ENCODE measurements around the gene RPA3. TPM values are rescaled to one million over a fixed set of nuclear protein-coding genes. Genes with fewer than 3 reads are reported as not detected.

Gene RPA3
- total and polyA plus RNA-seq, 2 of the 13 experiments (the other 11 are each of a cell fraction or from before 2014, with no cell fraction given), result 38.3 to 154 TPM

DNA sequence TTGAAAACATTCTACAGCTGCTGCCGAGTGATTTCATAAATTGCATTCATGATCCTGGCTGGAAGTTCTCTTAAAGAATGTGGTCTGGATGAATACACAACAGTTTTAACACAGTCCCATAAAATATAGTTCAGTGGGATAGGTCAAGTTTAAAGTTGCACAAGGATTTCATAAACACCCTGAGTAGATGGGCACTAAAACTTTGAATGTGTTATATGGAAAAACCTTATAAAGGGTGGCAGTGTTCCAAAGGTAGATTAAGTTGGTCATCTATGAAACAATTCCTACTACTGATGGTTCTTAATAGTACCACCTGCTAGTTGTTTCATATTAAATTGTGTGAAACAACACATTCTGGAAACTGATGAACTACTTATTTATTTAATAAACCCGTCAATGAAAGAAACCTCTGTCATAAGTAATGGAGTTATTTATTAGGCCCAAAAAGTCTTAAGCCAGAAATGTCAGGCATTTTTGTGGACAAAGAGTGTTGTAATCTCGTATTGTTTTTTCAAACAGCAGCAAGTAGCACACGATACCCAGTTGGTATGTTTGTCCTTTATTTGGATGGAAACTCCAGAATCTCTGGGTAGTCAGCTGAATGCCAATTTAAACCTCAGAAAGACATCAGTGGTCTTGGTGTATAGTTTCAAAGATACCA, 14.3 kb upstream of the RPA3 start:
- peak; percentile 70 for DNase-seq (ENCODE audit: low spot score)
- H3K36me3 ChIP-seq (replicated peaks in 1 of 2; ENCODE audit: control insufficient read depth in 1 of 2, insufficient read depth in 2 of 2, low read length in 2 of 2), result no peaks in the 10 kb centered on the region
- 50% methylated on average over 4 of the region's 4 CpGs for WGBS (ENCODE audit: low lambda C conversion rate)
- no peaks in the 10 kb centered on the region for H3K27me3 ChIP-seq (ENCODE audit: control insufficient read depth in 1 of 2, insufficient read depth in 2 of 2, low read length in 2 of 2)
- no peak overlapping the region for H3K4me2 ChIP-seq (ENCODE audit: low read depth, low read length)
- H4K20me1 ChIP-seq (ENCODE audit: insufficient read depth, low read length), result no peaks in the 10 kb centered on the region
- no peak; the same call in 2 of the 3 replicates for ATAC-seq
- intact Hi-C loops (cut with micrococcal nuclease; ENCODE audit: unreplicated experiment), result no loop called here
- BruUV-seq (replicated peaks), result no TSS peak
- no peaks in the 10 kb centered on the region for H3K79me2 ChIP-seq (ENCODE audit: insufficient read depth, low read length)
- H3K4me3 ChIP-seq (replicated peaks in 1 of 3; ENCODE audit: insufficient read depth in 1 of 3, low read depth in 2 of 3, low read length in 3 of 3), result no peak overlapping the region
- H3K4me1 ChIP-seq (ENCODE audit: insufficient read depth, low read length), result peaks cover 60% of the 10 kb centered on the region
- CTCF ChIA-PET (ENCODE audit: low intra/inter-chr PET ratio, low total read pairs), result no interaction called here
- H3K9me3 ChIP-seq (ENCODE audit: low read length), result no peaks in the 10 kb centered on the region
- FAIRE-seq, result peak; percentile 83
- in situ Hi-C loops (cut with HindIII; ENCODE audit: extremely low pct_ligation_motif_present, low pct_unique_long_range_greater_than_20kb), result no loop called here
- no peak overlapping the region for H3K9ac ChIP-seq (ENCODE audit: insufficient read depth, low read depth, low read length)
- peak overlapping the region; percentile 59 for H3K27ac ChIP-seq (ENCODE audit: extremely low read length, insufficient read depth, low read length)
- POLR2A ChIA-PET, result interaction anchor here (0.9 kb wide), 1 partner anchor 36 kb away, joined by 3 read pairs; no protein-coding TSS in a partner anchor
- H2AFZ ChIP-seq (ENCODE audit: low read length), result no peak overlapping the region
- TF ChIP-seq SMYD3 (CRISPR knock-in tag; IDR thresholded peaks at IDR 0.05) (0 out of 2 replicates have a peak, but pooled peaks have one; percentile 24), EP300 (IDR thresholded peaks at IDR 0.05; ENCODE audit: low read depth in 2 of 2, low read length in 2 of 2) (peak in 1 of 2 experiments; percentile 45; a peak in 1 of 4 replicates), EP300 (CRISPR knock-in tag; IDR thresholded peaks at IDR 0.05; ENCODE audit: borderline replicate concordance) (no peak), ZNF557 (CRISPR knock-in tag; IDR thresholded peaks at IDR 0.05) (no peak), SOX6 (IDR thresholded peaks at IDR 0.05) (no peak), SOX6 (CRISPR knock-in tag; IDR thresholded peaks at IDR 0.05) (peak; percentile 60; the same call in 1 of the 2 replicates), ZNF232 (CRISPR knock-in tag; IDR thresholded peaks at IDR 0.05; ENCODE audit: borderline replicate concordance) (no peak), RCOR2 (CRISPR knock-in tag; IDR thresholded peaks at IDR 0.05) (peak; percentile 33; the same call in 1 of the 2 replicates), SOX5 (CRISPR knock-in tag; IDR thresholded peaks at IDR 0.05; ENCODE audit: borderline replicate concordance) (peak; percentile 87), SOX13 (IDR thresholded peaks at IDR 0.05) (no peak), SOX13 (CRISPR knock-in tag; conservative IDR thresholded peaks at IDR 0.05 in 1 of 2, IDR thresholded peaks at IDR 0.05 in 1 of 2) (peak in 1 of 2 experiments; percentile 92; a peak in 2 of 4 replicates), HCFC1 (IDR thresholded peaks at IDR 0.05; ENCODE audit: low read depth, low read length) (no peak), ZNF12 (CRISPR knock-in tag; IDR thresholded peaks at IDR 0.05) (peak; percentile 81), BCL6 (CRISPR knock-in tag; IDR thresholded peaks at IDR 0.05) (0 out of 2 replicates have a peak, but pooled peaks have one; percentile 2), POLR2A (IDR thresholded peaks at IDR 0.05; ENCODE audit: insufficient read depth in 1 of 2, low read depth in 2 of 2, low read length in 2 of 2) (no peak), KDM5A (IDR thresholded peaks at IDR 0.05; ENCODE audit: borderline replicate concordance, low read length) (no peak), TEAD3 (CRISPR knock-in tag; optimal IDR thresholded peaks at IDR 0.05; ENCODE audit: borderline replicate concordance) (peak; percentile 13), FOXA3 (CRISPR knock-in tag; IDR thresholded peaks at IDR 0.05) (0 out of 2 replicates have a peak, but pooled peaks have one; percentile 26), ZNF292 (CRISPR knock-in tag; IDR thresholded peaks at IDR 0.05; ENCODE audit: borderline replicate concordance, low read depth) (no peak), NCOA2 (CRISPR knock-in tag; IDR thresholded peaks at IDR 0.05) (peak; percentile 30; the same call in 1 of the 2 replicates), ZBTB21 (CRISPR knock-in tag; IDR thresholded peaks at IDR 0.05) (no peak), MIXL1 (CRISPR knock-in tag; IDR thresholded peaks at IDR 0.05) (0 out of 2 replicates have a peak, but pooled peaks have one; percentile 11)
- TF ChIP-seq, protein P1, sequence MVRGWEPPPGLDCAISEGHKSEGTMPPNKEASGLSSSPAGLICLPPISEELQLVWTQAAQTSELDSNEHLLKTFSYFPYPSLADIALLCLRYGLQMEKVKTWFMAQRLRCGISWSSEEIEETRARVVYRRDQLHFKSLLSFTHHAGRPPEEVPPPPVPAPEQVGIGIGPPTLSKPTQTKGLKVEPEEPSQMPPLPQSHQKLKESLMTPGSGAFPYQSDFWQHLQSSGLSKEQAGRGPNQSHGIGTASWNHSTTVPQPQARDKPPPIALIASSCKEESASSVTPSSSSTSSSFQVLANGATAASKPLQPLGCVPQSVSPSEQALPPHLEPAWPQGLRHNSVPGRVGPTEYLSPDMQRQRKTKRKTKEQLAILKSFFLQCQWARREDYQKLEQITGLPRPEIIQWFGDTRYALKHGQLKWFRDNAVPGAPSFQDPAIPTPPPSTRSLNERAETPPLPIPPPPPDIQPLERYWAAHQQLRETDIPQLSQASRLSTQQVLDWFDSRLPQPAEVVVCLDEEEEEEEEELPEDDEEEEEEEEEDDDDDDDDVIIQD (CRISPR knock-in tag; IDR thresholded peaks at IDR 0.05; ENCODE audit: low read depth), result peak; percentile 46; the same call in 1 of the 2 replicates

Data from HepG2 (cell line).